WI38 (cell line): ENCODE data around the gene TPK1.

Source experiments
- H3K4me3 ChIP-seq: 2 replicates; pipeline ENCODE4 v1.5.1; 2011; ENCODE audit warnings: low read depth, mild to moderate bottlenecking, control low read depth, low read length
- TF ChIP-seq, protein P1 (sequence below): IDR thresholded peaks from 2 replicates; pipeline ENCODE4 v1.5.1; 2012; ENCODE audit warnings: low read depth, mild to moderate bottlenecking, control low read depth, low read length

Gene TPK1

DNA sequence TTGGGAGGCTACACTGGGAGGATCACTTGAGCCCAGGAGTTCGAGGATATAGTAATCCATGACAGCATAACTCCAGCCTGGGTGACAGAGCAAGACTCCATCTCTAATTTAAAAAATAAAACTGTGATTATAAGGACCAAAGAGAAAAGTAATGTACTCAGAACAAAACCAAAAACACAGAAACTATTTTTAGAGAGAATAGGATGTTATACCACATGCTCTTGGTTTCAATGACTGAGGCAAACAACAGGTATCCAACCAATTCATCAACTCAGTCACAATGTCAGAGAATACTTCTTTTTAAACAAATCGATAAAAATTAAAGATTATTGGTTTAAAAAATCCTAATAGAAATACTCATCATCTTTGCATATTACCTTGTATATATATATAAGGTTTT, 186.7 kb downstream of the TPK1 start:
- H3K4me3 ChIP-seq: no peak overlapping the region
- TF ChIP-seq, protein P1, sequence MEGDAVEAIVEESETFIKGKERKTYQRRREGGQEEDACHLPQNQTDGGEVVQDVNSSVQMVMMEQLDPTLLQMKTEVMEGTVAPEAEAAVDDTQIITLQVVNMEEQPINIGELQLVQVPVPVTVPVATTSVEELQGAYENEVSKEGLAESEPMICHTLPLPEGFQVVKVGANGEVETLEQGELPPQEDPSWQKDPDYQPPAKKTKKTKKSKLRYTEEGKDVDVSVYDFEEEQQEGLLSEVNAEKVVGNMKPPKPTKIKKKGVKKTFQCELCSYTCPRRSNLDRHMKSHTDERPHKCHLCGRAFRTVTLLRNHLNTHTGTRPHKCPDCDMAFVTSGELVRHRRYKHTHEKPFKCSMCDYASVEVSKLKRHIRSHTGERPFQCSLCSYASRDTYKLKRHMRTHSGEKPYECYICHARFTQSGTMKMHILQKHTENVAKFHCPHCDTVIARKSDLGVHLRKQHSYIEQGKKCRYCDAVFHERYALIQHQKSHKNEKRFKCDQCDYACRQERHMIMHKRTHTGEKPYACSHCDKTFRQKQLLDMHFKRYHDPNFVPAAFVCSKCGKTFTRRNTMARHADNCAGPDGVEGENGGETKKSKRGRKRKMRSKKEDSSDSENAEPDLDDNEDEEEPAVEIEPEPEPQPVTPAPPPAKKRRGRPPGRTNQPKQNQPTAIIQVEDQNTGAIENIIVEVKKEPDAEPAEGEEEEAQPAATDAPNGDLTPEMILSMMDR: no peak

DNA sequence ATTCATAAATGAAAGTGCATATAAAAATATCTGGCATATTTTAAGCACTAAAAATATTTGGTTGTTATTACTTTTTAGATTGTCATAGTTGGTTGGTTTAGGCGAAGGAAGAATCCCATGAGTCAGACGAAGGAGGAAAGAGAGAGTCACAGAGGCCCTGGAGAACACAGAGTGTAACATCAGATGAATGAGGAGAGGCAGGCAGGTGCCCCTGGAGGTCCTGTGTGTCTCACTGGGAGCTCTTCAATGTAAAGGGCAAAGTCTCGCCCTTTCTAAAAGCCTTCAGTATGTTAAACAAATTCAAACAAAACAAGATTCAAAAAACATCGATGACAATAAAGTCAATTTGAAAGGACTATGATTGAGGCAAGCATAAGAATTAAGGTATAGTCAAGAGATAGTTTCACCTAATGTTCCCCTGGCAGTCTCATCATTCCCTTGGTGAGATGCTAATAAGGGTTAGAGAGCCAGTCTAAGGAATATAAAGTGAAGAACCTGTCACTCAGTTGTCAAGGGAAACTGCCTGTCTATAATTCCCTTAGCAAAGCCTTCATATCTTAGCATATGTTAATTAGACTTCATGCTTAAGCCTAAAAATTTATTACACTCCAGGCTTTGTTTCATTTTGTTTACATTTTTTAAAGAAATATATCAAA, 194.3 kb downstream of the TPK1 start:
- no peak overlapping the region for H3K4me3 ChIP-seq
- TF ChIP-seq, protein P1: no peak

DNA sequence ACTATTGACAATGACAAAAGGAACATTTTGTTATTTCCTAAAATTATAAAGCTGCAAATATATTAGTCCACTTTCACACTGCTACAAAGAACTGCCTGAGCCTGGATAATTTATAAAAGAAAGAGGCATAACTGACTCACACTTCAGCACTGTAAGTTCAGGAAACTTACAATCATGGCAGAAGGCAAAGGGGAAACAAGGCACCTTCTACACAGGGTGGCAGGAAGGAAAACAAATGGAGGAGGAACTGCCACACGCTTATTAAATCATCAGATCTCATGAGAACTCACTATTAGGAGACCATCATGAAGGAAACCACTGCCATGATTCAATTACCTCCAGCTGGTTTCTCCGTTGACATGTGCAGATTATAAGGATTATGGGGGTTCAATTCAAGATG, 203.1 kb downstream of the TPK1 start:
- TF ChIP-seq, protein P1: no peak
- no peak overlapping the region for H3K4me3 ChIP-seq

DNA sequence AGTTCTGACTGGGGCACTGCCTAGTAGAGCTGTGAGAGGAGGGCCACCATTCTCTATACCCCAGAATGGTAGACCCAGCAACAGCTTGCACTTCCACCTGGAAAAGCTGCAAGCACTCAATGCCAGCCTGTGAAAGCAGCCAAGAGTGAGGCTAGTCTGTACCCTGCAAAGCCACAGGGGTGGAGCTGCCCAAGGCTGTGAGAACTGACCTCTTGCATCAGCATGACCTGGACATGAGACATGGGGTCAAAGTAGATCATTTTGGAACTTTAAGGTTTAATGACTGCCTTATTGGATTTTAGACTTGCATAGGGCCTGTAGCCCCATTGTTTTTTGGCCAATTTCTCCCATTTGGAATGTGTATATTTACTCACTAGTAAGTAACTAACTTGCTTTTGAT, 206.3 kb downstream of the TPK1 start:
- TF ChIP-seq, protein P1: no peak

DNA sequence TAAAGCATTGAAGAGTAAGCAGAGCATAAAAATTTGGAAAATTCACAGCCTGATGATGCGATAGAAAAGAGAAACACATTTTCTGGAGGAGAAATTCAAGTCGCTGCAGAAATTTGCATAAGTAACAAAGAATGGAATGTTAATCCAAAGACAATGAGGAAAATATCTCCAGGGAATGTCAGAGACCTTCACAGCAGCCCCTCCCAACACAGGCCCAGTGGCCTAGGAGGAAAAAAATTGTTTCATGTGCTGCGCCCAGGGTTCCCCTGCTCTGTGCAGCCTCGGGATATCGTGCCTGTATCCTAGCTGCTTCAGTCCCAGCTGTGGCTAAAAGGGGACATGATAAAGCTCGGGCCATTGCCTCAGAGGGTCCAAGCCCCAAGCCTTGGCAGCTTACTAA, 206.8 kb downstream of the TPK1 start:
- TF ChIP-seq, protein P1: no peak
- H3K4me3 ChIP-seq: no peak overlapping the region

More for the DNA sequence above, 206.3 kb downstream of the TPK1 start:
- no peak overlapping the region for H3K4me3 ChIP-seq

DNA sequence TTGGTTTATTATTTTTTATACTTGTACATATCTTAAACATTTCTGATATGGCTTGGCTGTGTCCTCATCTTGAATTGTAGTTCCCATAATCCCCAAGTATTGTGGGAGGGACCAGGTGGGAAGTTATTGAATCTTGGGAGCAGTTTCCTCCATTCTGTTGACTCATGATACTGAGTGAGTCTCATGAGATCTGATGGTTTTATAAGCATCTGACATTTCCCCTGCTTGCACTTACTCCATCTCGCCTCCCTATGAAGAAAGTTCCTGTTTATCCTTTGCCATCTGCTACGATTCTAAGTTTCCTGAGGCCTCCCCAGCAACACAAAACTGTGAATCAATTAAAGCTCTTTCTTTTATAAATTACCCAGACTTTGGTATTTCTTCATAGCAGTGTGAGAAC, 207.7 kb downstream of the TPK1 start:
- H3K4me3 ChIP-seq: no peak overlapping the region
- TF ChIP-seq, protein P1: no peak

DNA sequence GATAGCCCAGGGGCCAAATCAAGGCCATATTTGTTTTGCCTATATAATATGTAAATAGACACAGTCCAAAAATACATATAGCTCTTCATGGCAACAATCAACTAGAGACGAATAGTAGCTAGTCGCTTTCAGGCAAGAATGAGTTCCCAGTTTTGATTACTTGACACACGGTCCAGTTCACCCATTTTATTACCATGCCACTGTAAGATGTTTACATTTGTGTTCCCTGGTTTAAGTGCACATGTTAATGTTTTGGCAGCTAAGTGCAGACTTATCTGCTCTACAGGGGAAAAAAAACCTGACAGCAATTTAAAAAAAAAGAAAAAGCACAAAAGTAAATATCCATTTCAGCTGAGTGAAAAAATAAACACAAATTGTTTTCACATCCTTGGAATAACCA, 213.1 kb downstream of the TPK1 start:
- TF ChIP-seq, protein P1: no peak
- H3K4me3 ChIP-seq: no peak overlapping the region
